Activated naive CD8-positive, alpha-beta T cell treated with anti-CD3 and anti-CD28 coated beads for 36 hours (primary cell): ENCODE results near the gene SATB1. TPM values are rescaled to one million over a fixed set of nuclear protein-coding genes. Genes with fewer than 3 reads are reported as not detected.

Experiments
- DNase-seq: peaks from one replicate; pipeline ENCODE4 v3.0.0; 2021
- H3K27ac Mint-ChIP-seq: one replicate; pipeline ENCODE4 v1.8.0; 2022; ENCODE audit warnings: mild to moderate bottlenecking, moderate library complexity, mixed read lengths
- H3K27me3 Mint-ChIP-seq: one replicate; pipeline ENCODE4 v1.8.0; 2022; ENCODE audit warnings: mild to moderate bottlenecking, mixed read lengths
- H3K36me3 Mint-ChIP-seq: one replicate; pipeline ENCODE4 v1.8.0; 2021; ENCODE audit warnings: mild to moderate bottlenecking, mixed read lengths
- H3K4me1 Mint-ChIP-seq: one replicate; pipeline ENCODE4 v1.8.0; 2021; ENCODE audit warnings: mixed read lengths
- H3K4me3 Mint-ChIP-seq: one replicate; pipeline ENCODE4 v1.8.0; 2022; ENCODE audit warnings: mild to moderate bottlenecking, moderate library complexity, mixed read lengths
- H3K9me3 Mint-ChIP-seq: one replicate; pipeline ENCODE4 v1.8.0; 2022; ENCODE audit warnings: mixed read lengths
- total RNA-seq, 2 experiments: library from RNA; stranded (reverse); gene quantifications; one replicate each; pipeline ENCODE4 v1.2.3, GENCODE V29; 2021

SATB1 gene
- total RNA-seq, 2 experiments from 2014 or later, result 92.0 to 94.8 TPM

DNA sequence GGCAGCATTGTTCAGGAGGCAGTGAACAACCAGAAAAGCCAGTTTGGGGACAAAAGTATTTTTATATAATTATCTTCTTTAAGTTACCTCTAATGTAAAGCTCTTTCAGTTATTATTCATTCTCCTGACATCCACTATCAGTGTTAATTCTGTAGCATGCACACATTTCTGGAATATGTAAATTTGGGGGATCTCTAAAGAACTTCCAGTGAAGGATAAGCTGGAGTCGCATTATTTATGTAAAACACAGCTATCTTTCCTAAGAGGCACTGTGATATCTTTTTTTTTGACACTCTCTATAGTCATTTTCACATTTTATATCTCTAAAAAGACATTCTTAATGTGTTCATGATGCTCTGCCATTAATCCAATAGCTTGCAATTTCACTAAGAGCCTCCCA, 26.7 kb downstream of the SATB1 start:
- H3K36me3 Mint-ChIP-seq, result peaks cover 87% of the 10 kb centered on the region
- no peak for DNase-seq
- peaks cover 91% of the 10 kb centered on the region for H3K4me1 Mint-ChIP-seq
- peaks cover 9% of the 10 kb centered on the region for H3K9me3 Mint-ChIP-seq
- peak overlapping the region; percentile 12 for H3K27ac Mint-ChIP-seq
- H3K4me3 Mint-ChIP-seq, result no peak overlapping the region
- H3K27me3 Mint-ChIP-seq, result no peaks in the 10 kb centered on the region

GRCh38 chr3:18396428-18396827, 28.7 kb downstream of the SATB1 start:
- H3K27me3 Mint-ChIP-seq, result no peaks in the 10 kb centered on the region
- H3K4me3 Mint-ChIP-seq, result no peak overlapping the region
- H3K36me3 Mint-ChIP-seq, result peaks cover 86% of the 10 kb centered on the region
- no peak for DNase-seq
- peaks cover 9% of the 10 kb centered on the region for H3K9me3 Mint-ChIP-seq
- H3K27ac Mint-ChIP-seq, result peak overlapping the region; percentile 68
- peaks cover 89% of the 10 kb centered on the region for H3K4me1 Mint-ChIP-seq

DNA sequence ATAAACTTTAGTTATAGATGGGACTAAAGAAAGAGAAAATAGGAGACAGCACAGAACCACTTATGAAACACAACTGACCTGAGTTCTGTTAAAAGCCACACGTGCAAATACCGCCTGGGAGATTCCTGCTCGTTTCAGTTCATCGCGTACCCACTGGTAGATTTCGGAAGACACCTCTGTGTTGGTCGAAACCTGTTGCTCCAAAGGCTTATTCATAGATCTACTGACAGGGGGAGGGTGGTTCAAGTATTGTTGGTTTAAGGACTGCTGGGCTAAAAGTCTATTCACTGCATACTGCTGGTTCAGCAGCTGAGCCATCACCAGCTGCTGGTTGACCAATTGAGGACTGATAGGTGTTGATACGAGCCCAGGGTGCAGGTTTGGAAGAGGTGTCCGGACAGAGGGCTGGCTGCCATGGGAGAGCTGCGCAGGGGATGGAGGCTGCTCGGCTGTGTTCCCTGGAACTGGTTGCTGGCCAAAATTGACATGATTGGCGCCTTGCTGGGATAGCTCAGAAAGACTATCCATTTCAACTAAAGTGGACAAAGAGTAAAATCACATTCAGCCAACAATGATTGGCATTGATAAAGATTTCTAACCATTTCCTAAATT, 30.6 kb downstream of the SATB1 start:
- peak; percentile 22 for DNase-seq
- peaks cover 73% of the 10 kb centered on the region for H3K36me3 Mint-ChIP-seq
- H3K9me3 Mint-ChIP-seq, result peaks cover 7% of the 10 kb centered on the region
- peaks cover 81% of the 10 kb centered on the region for H3K4me1 Mint-ChIP-seq
- H3K27ac Mint-ChIP-seq, result peak overlapping the region; percentile 72
- peak overlapping the region; percentile 42 for H3K4me3 Mint-ChIP-seq
- no peaks in the 10 kb centered on the region for H3K27me3 Mint-ChIP-seq

GRCh38 chr3:18393906-18394305, 31.2 kb downstream of the SATB1 start:
- peak overlapping the region; percentile 42 for H3K4me3 Mint-ChIP-seq
- H3K9me3 Mint-ChIP-seq, result peaks cover 4% of the 10 kb centered on the region
- peak overlapping the region; percentile 72 for H3K27ac Mint-ChIP-seq
- H3K36me3 Mint-ChIP-seq, result peaks cover 68% of the 10 kb centered on the region
- DNase-seq, result no peak
- peaks cover 80% of the 10 kb centered on the region for H3K4me1 Mint-ChIP-seq
- no peaks in the 10 kb centered on the region for H3K27me3 Mint-ChIP-seq

DNA sequence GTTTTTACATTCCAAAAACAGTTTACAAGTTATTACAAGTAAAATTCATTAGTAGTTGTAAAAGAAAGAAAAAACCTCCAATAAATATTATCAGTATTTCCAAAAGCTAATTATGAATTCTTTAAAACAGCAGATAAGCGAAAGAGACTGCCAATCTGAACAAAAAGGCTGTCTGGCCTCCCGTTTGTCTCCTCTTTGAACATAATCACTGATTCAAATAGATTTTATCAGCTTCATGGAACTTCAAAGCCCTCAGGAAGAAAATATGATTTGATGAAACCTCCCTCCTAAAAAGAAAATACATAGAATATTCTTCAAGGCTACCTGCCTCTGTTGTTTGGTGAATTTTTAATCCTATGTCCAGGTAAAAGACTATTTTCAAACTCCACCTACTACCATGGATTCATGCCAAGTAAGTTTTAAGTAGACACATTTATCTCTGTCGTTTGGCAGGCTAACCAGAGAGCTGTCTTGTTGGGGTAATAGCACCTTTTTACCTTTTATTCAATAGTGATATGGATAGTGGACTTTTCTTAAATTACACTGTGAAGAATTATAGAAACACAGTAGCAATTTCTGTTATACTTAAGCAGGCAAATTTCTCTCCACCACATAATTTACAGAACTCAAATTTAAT, 35.0 kb downstream of the SATB1 start:
- H3K4me1 Mint-ChIP-seq, result peaks cover 75% of the 10 kb centered on the region

GRCh38 chr3:18389108-18389733, 35.9 kb downstream of the SATB1 start:
- peaks cover 47% of the 10 kb centered on the region for H3K36me3 Mint-ChIP-seq
- peaks cover 1% of the 10 kb centered on the region for H3K9me3 Mint-ChIP-seq
- no peak for DNase-seq
- H3K27me3 Mint-ChIP-seq, result no peaks in the 10 kb centered on the region
- peaks cover 71% of the 10 kb centered on the region for H3K4me1 Mint-ChIP-seq
- H3K4me3 Mint-ChIP-seq, result no peak overlapping the region
- no peak overlapping the region for H3K27ac Mint-ChIP-seq

More for the DNA sequence above, 35.0 kb downstream of the SATB1 start:
- Mint-ChIP-seq H3K36me3 (peaks cover 53% of the 10 kb centered on the region), H3K9me3 (peaks cover 4% of the 10 kb centered on the region), H3K4me3 (no peak overlapping the region), H3K27ac (peak overlapping the region; percentile 71), H3K27me3 (no peaks in the 10 kb centered on the region)
- DNase-seq, result no peak

GRCh38 chr3:18386274-18386890, 38.8 kb downstream of the SATB1 start:
- no peaks in the 10 kb centered on the region for H3K27me3 Mint-ChIP-seq
- no peak for DNase-seq
- peaks cover 63% of the 10 kb centered on the region for H3K4me1 Mint-ChIP-seq
- peak overlapping the region; percentile 43 for H3K4me3 Mint-ChIP-seq
- H3K9me3 Mint-ChIP-seq, result no peaks in the 10 kb centered on the region
- H3K27ac Mint-ChIP-seq, result no peak overlapping the region
- peaks cover 37% of the 10 kb centered on the region for H3K36me3 Mint-ChIP-seq

DNA sequence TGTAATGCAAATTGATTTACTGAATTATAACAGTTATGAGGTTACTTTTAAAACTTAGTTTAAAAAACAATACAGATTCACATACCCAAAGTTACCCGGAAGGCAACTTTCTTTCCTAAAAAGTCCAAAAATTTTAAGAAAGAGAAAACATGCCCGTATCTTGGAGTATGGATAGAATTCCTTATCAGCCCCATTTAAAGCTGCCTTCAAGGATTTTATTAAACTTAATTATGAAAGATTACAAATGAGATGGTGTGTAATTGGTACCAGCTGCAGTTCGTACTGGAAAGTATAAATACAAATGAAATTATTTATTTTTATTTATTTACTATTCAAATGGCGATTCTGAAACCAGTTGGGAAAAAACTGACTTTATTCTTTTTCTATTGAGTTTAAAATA, 39.4 kb downstream of the SATB1 start:
- no peaks in the 10 kb centered on the region for H3K27me3 Mint-ChIP-seq
- H3K4me1 Mint-ChIP-seq, result peaks cover 65% of the 10 kb centered on the region
- no peaks in the 10 kb centered on the region for H3K9me3 Mint-ChIP-seq
- H3K27ac Mint-ChIP-seq, result no peak overlapping the region
- peaks cover 43% of the 10 kb centered on the region for H3K36me3 Mint-ChIP-seq
- no peak for DNase-seq
- H3K4me3 Mint-ChIP-seq, result no peak overlapping the region

GRCh38 chr3:18382760-18383369, 42.3 kb downstream of the SATB1 start:
- no peaks in the 10 kb centered on the region for H3K27me3 Mint-ChIP-seq
- no peaks in the 10 kb centered on the region for H3K9me3 Mint-ChIP-seq
- peak overlapping the region; percentile 54 for H3K27ac Mint-ChIP-seq
- peak overlapping the region; percentile 14 for H3K4me3 Mint-ChIP-seq
- H3K4me1 Mint-ChIP-seq, result peaks cover 68% of the 10 kb centered on the region
- peaks cover 49% of the 10 kb centered on the region for H3K36me3 Mint-ChIP-seq
- DNase-seq, result no peak

GRCh38 chr3:18379647-18380046, 45.5 kb downstream of the SATB1 start:
- no peak for DNase-seq
- no peak overlapping the region for H3K27ac Mint-ChIP-seq
- peaks cover 72% of the 10 kb centered on the region for H3K4me1 Mint-ChIP-seq
- H3K4me3 Mint-ChIP-seq, result no peak overlapping the region
- no peaks in the 10 kb centered on the region for H3K9me3 Mint-ChIP-seq
- H3K36me3 Mint-ChIP-seq, result peaks cover 52% of the 10 kb centered on the region
- H3K27me3 Mint-ChIP-seq, result no peaks in the 10 kb centered on the region

GRCh38 chr3:18378218-18378617, 46.9 kb downstream of the SATB1 start:
- Mint-ChIP-seq H3K4me1 (peaks cover 75% of the 10 kb centered on the region), H3K36me3 (peaks cover 59% of the 10 kb centered on the region), H3K27me3 (no peaks in the 10 kb centered on the region), H3K9me3 (no peaks in the 10 kb centered on the region), H3K4me3 (no peak overlapping the region), H3K27ac (peak overlapping the region; percentile 8)
- DNase-seq, result no peak

DNA sequence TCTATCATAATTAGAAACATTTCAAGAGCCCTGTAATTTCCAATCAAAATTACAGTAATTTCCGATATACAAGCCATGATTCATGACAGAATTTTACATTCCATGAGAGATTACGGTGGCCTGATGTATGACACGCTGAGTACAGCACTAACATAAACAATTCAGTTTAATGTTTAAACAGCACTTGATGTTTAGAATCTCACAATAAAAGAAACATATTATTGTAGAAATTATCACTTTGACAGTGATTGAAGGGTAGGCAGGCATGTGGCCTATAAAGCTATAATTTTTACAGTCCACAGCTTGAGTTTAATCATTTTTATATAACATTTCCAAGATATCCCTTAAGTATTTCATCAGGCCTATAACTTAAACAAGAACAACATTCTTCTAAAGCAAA, 48.5 kb downstream of the SATB1 start:
- Mint-ChIP-seq H3K9me3 (no peaks in the 10 kb centered on the region), H3K4me3 (no peak overlapping the region), H3K27me3 (no peaks in the 10 kb centered on the region), H3K36me3 (peaks cover 62% of the 10 kb centered on the region), H3K4me1 (peaks cover 78% of the 10 kb centered on the region), H3K27ac (no peak overlapping the region)
- DNase-seq, result no peak

- Mint-ChIP-seq H3K27ac (peak overlapping the region; percentile 92), H3K4me3 (peak overlapping the region; percentile 65), H3K9me3 (no peaks in the 10 kb centered on the region), H3K27me3 (no peaks in the 10 kb centered on the region), H3K4me1 (peaks cover 83% of the 10 kb centered on the region), H3K36me3 (peaks cover 70% of the 10 kb centered on the region)
- DNase-seq, result no peak
Measured at GRCh38 chr3:18372786-18373405, 52.2 kb downstream of the SATB1 start.

DNA sequence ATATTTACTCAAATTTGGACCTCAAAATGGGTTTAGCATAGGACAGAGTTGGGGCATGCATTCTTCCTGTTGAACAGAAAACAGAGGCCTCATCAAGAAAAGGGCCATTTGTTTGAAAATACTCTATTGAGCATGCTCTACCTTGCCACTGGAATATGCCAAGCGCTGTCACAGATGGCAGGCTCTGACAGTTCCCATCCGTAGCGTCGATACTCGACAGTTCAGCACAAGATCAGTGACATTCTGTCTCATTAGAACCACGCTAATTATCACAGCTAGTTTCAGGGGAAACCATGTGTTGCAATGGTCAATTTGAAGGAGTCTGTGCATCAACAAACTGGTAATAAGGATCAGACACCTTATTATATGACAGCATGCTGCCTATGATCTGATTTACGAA, 54.5 kb downstream of the SATB1 start:
- Mint-ChIP-seq H3K4me1 (peaks cover 86% of the 10 kb centered on the region), H3K36me3 (peaks cover 79% of the 10 kb centered on the region), H3K27ac (peak overlapping the region; percentile 81), H3K27me3 (no peaks in the 10 kb centered on the region), H3K4me3 (peak overlapping the region; percentile 42), H3K9me3 (peaks cover 2% of the 10 kb centered on the region)
- no peak for DNase-seq
